Measurements from ENCODE around the gene PSMB11. TPM values are rescaled to one million over a fixed set of nuclear protein-coding genes. Genes with fewer than 3 reads are reported as not detected.
A peak's percentile ranks its signal among the peaks of the same experiment; 100 is the strongest.

Gene PSMB11
- total RNA-seq, 1 donor, result not detected

DNA sequence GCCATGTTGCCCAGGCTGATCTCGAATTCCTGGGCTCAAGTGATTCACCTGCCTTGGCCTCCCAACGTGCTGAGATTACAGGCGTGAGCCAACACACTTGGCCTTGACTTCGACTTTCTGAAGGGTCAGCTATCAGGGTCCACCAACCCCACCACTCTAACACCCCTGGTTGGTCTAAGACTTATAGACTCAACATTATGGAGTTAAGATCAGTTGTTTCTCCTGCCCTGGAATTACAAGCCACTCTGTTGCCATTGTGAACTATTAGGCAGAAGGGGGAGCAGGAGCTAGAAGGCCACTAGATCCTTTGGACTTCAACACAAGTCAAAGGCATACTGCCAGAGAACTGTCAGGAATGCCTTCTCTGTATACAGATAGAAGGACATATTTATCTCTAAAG lies 1.9 kb upstream of the PSMB11 start:
- Histone ChIP-seq H3K79me2 (ENCODE audit: insufficient read depth, low read length) (no peaks in the 10 kb centered on the region), H2AFZ (ENCODE audit: low read length) (no peak overlapping the region), H3K27ac (ENCODE audit: low read depth, low read length) (no peak overlapping the region), H3K36me3 (ENCODE audit: insufficient read depth, low read length) (no peaks in the 10 kb centered on the region), H3K4me2 (ENCODE audit: insufficient read depth, low read length) (no peak overlapping the region), H4K20me1 (ENCODE audit: insufficient read depth, low read length) (no peaks in the 10 kb centered on the region), H3K4me1 (ENCODE audit: insufficient read depth, low read length) (peaks cover 13% of the 10 kb centered on the region), H3K27me3 (ENCODE audit: insufficient read depth, low read length) (no peaks in the 10 kb centered on the region), H3K4me3 (ENCODE audit: insufficient read depth, low read length) (no peak overlapping the region), H3K9me3 (ENCODE audit: low read depth, low read length) (no peaks in the 10 kb centered on the region)
- TF ChIP-seq CTCF (IDR thresholded peaks at IDR 0.05; ENCODE audit: extremely low read depth, low read depth, low read length), result no peak
- no peak for DNase-seq (ENCODE audit: insufficient read length, low spot score, missing footprints)

DNA sequence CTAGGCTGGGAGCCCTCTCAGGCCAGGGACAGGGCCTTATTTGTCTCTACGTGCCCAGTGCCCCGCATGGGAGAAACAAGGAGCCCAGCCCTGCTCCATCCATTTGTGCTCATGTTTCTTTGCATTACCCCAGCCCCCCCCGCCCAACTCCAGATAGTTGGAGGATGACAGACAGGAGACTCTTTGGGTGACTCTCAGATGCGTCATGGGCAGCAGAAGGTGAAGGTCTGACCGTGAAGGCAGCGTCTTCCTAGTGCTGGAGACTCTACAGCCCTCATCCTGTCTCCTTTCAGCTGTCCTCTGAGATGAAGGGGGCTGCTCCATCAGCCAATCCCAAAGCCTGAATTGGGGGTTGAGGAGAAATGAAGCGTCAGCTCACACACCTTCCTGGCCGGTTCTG lies 283 bp upstream of the PSMB11 start:
- Histone ChIP-seq H3K9me3 (ENCODE audit: low read depth, low read length) (no peaks in the 10 kb centered on the region), H3K4me1 (ENCODE audit: insufficient read depth, low read length) (peaks cover 4% of the 10 kb centered on the region), H3K27ac (ENCODE audit: low read depth, low read length) (no peak overlapping the region), H4K20me1 (ENCODE audit: insufficient read depth, low read length) (no peaks in the 10 kb centered on the region), H3K4me3 (ENCODE audit: insufficient read depth, low read length) (no peak overlapping the region), H3K27me3 (ENCODE audit: insufficient read depth, low read length) (no peaks in the 10 kb centered on the region), H2AFZ (ENCODE audit: low read length) (peak overlapping the region; percentile 10), H3K36me3 (ENCODE audit: insufficient read depth, low read length) (no peaks in the 10 kb centered on the region), H3K4me2 (ENCODE audit: insufficient read depth, low read length) (no peak overlapping the region), H3K79me2 (ENCODE audit: insufficient read depth, low read length) (no peaks in the 10 kb centered on the region)
- DNase-seq (ENCODE audit: insufficient read length, low spot score, missing footprints), result peak; percentile 81
- TF ChIP-seq CTCF (IDR thresholded peaks at IDR 0.05; ENCODE audit: extremely low read depth, low read depth, low read length), result no peak

GRCh38 chr14:23043145-23043544 lies 1.1 kb downstream of the PSMB11 start:
- Histone ChIP-seq H3K27ac (ENCODE audit: low read depth, low read length) (no peak overlapping the region), H3K4me1 (ENCODE audit: insufficient read depth, low read length) (peaks cover 4% of the 10 kb centered on the region), H3K27me3 (ENCODE audit: insufficient read depth, low read length) (no peaks in the 10 kb centered on the region), H3K9me3 (ENCODE audit: low read depth, low read length) (no peaks in the 10 kb centered on the region), H3K4me3 (ENCODE audit: insufficient read depth, low read length) (no peak overlapping the region), H3K4me2 (ENCODE audit: insufficient read depth, low read length) (no peak overlapping the region), H4K20me1 (ENCODE audit: insufficient read depth, low read length) (no peaks in the 10 kb centered on the region), H2AFZ (ENCODE audit: low read length) (no peak overlapping the region), H3K79me2 (ENCODE audit: insufficient read depth, low read length) (no peaks in the 10 kb centered on the region), H3K36me3 (ENCODE audit: insufficient read depth, low read length) (no peaks in the 10 kb centered on the region)
- no peak for TF ChIP-seq CTCF (IDR thresholded peaks at IDR 0.05; ENCODE audit: extremely low read depth, low read depth, low read length)
- DNase-seq (ENCODE audit: insufficient read length, low spot score, missing footprints), result peak; percentile 46

- H3K79me2 ChIP-seq (ENCODE audit: insufficient read depth, low read length), result no peaks in the 10 kb centered on the region
- H3K4me2 ChIP-seq (ENCODE audit: insufficient read depth, low read length), result no peak overlapping the region
- no peaks in the 10 kb centered on the region for H3K27me3 ChIP-seq (ENCODE audit: insufficient read depth, low read length)
- H4K20me1 ChIP-seq (ENCODE audit: insufficient read depth, low read length), result no peaks in the 10 kb centered on the region
- H3K4me3 ChIP-seq (ENCODE audit: insufficient read depth, low read length), result no peak overlapping the region
- peaks cover 4% of the 10 kb centered on the region for H3K4me1 ChIP-seq (ENCODE audit: insufficient read depth, low read length)
- no peak for TF ChIP-seq CTCF (IDR thresholded peaks at IDR 0.05; ENCODE audit: extremely low read depth, low read depth, low read length)
- H3K36me3 ChIP-seq (ENCODE audit: insufficient read depth, low read length), result no peaks in the 10 kb centered on the region
- peak; percentile 65 for DNase-seq (ENCODE audit: insufficient read length, low spot score, missing footprints)
- H2AFZ ChIP-seq (ENCODE audit: low read length), result no peak overlapping the region
- no peaks in the 10 kb centered on the region for H3K9me3 ChIP-seq (ENCODE audit: low read depth, low read length)
- H3K27ac ChIP-seq (ENCODE audit: low read depth, low read length), result no peak overlapping the region
Measured at GRCh38 chr14:23043754-23044153, 1.7 kb downstream of the PSMB11 start.
